Measurements from ENCODE around the gene ANK3.
"Not testable (repeated sequence)": the region's sequence is repeated elsewhere in the genome, so short reads cannot be mapped to it uniquely, and the experiment has no call there.

Gene ANK3

GRCh38 chr10:60295028-60295937 is 94.4 kb downstream of the ANK3 start:
- DNase-seq (ENCODE audit: low read depth, low spot score): no peak
- no peak overlapping the region for H3K4me3 ChIP-seq (ENCODE audit: low read length)

GRCh38 chr10:60293581-60294175 is 96.0 kb downstream of the ANK3 start:
- no peak for DNase-seq (ENCODE audit: low read depth, low spot score)
- H3K4me3 ChIP-seq (ENCODE audit: low read length): no peak overlapping the region

GRCh38 chr10:60292998-60293397 is 96.7 kb downstream of the ANK3 start:
- DNase-seq (ENCODE audit: low read depth, low spot score): no peak
- no peak overlapping the region for H3K4me3 ChIP-seq (ENCODE audit: low read length)

GRCh38 chr10:60292536-60292935 is 97.1 kb downstream of the ANK3 start:
- not testable (repeated sequence) for DNase-seq (ENCODE audit: low read depth, low spot score); H3K4me3 ChIP-seq (ENCODE audit: low read length)

GRCh38 chr10:60291344-60291930 is 98.2 kb downstream of the ANK3 start:
- DNase-seq (ENCODE audit: low read depth, low spot score): no peak

GRCh38 chr10:60290558-60290957 is 99.1 kb downstream of the ANK3 start:
- no peak overlapping the region for H3K4me3 ChIP-seq (ENCODE audit: low read length)
- DNase-seq (ENCODE audit: low read depth, low spot score): no peak

More at GRCh38 chr10:60291344-60291930, 98.2 kb downstream of the ANK3 start:
- no peak overlapping the region for H3K4me3 ChIP-seq (ENCODE audit: low read length)

GRCh38 chr10:60289800-60290199 is 99.9 kb downstream of the ANK3 start:
- H3K4me3 ChIP-seq (ENCODE audit: low read length): no peak overlapping the region
- DNase-seq (ENCODE audit: low read depth, low spot score): no peak

- DNase-seq (ENCODE audit: low read depth, low spot score): no peak
- H3K4me3 ChIP-seq (ENCODE audit: low read length): no peak overlapping the region
Measured at GRCh38 chr10:60288256-60288655, 101.4 kb downstream of the ANK3 start.

GRCh38 chr10:60286559-60286958 is 103.1 kb downstream of the ANK3 start:
- no peak overlapping the region for H3K4me3 ChIP-seq (ENCODE audit: low read length)
- DNase-seq (ENCODE audit: low read depth, low spot score): no peak

GRCh38 chr10:60283397-60283796 is 106.3 kb downstream of the ANK3 start:
- no peak for DNase-seq (ENCODE audit: low read depth, low spot score)
- no peak overlapping the region for H3K4me3 ChIP-seq (ENCODE audit: low read length)

- DNase-seq (ENCODE audit: low read depth, low spot score): no peak
- no peak overlapping the region for H3K4me3 ChIP-seq (ENCODE audit: low read length)
Measured at GRCh38 chr10:60282771-60283353, 106.8 kb downstream of the ANK3 start.

GRCh38 chr10:60281792-60282353 is 107.8 kb downstream of the ANK3 start:
- no peak overlapping the region for H3K4me3 ChIP-seq (ENCODE audit: low read length)
- DNase-seq (ENCODE audit: low read depth, low spot score): no peak

GRCh38 chr10:60281331-60281730 is 108.3 kb downstream of the ANK3 start:
- no peak for DNase-seq (ENCODE audit: low read depth, low spot score)
- H3K4me3 ChIP-seq (ENCODE audit: low read length): no peak overlapping the region

- no peak overlapping the region for H3K4me3 ChIP-seq (ENCODE audit: low read length)
- DNase-seq (ENCODE audit: low read depth, low spot score): no peak
Measured at GRCh38 chr10:60280475-60280874, 109.2 kb downstream of the ANK3 start.

- no peak overlapping the region for H3K4me3 ChIP-seq (ENCODE audit: low read length)
- no peak for DNase-seq (ENCODE audit: low read depth, low spot score)
Measured at GRCh38 chr10:60277656-60278055, 112.0 kb downstream of the ANK3 start.

GRCh38 chr10:60276232-60276631 is 113.4 kb downstream of the ANK3 start:
- H3K4me3 ChIP-seq (ENCODE audit: low read length): no peak overlapping the region
- DNase-seq (ENCODE audit: low read depth, low spot score): no peak

- DNase-seq (ENCODE audit: low read depth, low spot score): no peak
- no peak overlapping the region for H3K4me3 ChIP-seq (ENCODE audit: low read length)
Measured at GRCh38 chr10:60271319-60272040, 118.2 kb downstream of the ANK3 start.

GRCh38 chr10:60270426-60270825 is 119.2 kb downstream of the ANK3 start:
- DNase-seq (ENCODE audit: low read depth, low spot score): no peak
- H3K4me3 ChIP-seq (ENCODE audit: low read length): no peak overlapping the region

GRCh38 chr10:60267802-60268201 is 121.9 kb downstream of the ANK3 start:
- no peak overlapping the region for H3K4me3 ChIP-seq (ENCODE audit: low read length)
- no peak for DNase-seq (ENCODE audit: low read depth, low spot score)

Measured in Jurkat, Clone E6-1 (cell line).